Prostate gland (tissue), 2 donors: ENCODE data around the gene PDE6A. TPM values are rescaled to one million over a fixed set of nuclear protein-coding genes. Genes with fewer than 3 reads are reported as not detected.
A peak's percentile ranks its signal among the peaks of the same experiment; 100 is the strongest.

Source experiments
- DNase-seq: peaks from one replicate; pipeline ENCODE4 v3.0.0-alpha.2; 2019; ENCODE audit warnings: low spot score
- H3K27ac ChIP-seq, 2 donors: fragments of 200-600 bp; sonication (generic); 2 replicates each; pipeline ENCODE4 v1.5.1; 2017 to 2019
- H3K27me3 ChIP-seq: fragments of 200-600 bp; sonication (generic); replicated peaks from 2 replicates; pipeline ENCODE4 v1.5.1; 2019; ENCODE audit not compliant: insufficient read depth
- H3K36me3 ChIP-seq, 2 donors: fragments of 200-600 bp; sonication (generic); 1 replicate in 1 of 2; 2 replicates in 1 of 2; pipeline versions ENCODE4 v1.5.1 to v1.8.1; 2017 to 2019
- H3K4me1 ChIP-seq: fragments of 200-600 bp; sonication (generic); replicated peaks from 2 replicates; pipeline ENCODE4 v1.5.1; 2019
- H3K4me3 ChIP-seq, 2 donors: fragments of 200-600 bp; sonication (generic); 2 replicates each; pipeline ENCODE4 v1.5.1; 2017 to 2019
- H3K9me3 ChIP-seq: fragments of 200-600 bp; sonication (generic); 2 replicates; pipeline ENCODE4 v1.5.1; 2017
- CTCF ChIP-seq, 4 experiments: fragments of 200-600 bp in 2 of 4; fragments of 450-650 bp in 2 of 4; sonication (generic) in 2 of 4; IDR thresholded peaks; 1 replicate in 3 of 4; 2 replicates in 1 of 4; pipeline ENCODE4 v1.5.1; 2016 to 2019; ENCODE audit warnings: antibody characterized with exemption in 4 of 4, mild to moderate bottlenecking in 2 of 4, moderate library complexity in 2 of 4
- POLR2A ChIP-seq: fragments of 450-650 bp; IDR thresholded peaks from one replicate; pipeline ENCODE4 v1.6.1; 2016; ENCODE audit warnings: antibody characterized with exemption, mild to moderate bottlenecking
- POLR2AphosphoS5 ChIP-seq: sonication (generic); formaldehyde crosslinking; IDR thresholded peaks from one replicate; pipeline ENCODE4 v1.6.1; 2017; ENCODE audit warnings: antibody characterized with exemption
- WGBS: methylation state at CpG from one replicate; pipeline ENCODE4 v1.1.5; 2018; 5-methylcytosine and 5-hydroxymethylcytosine counted together
- intact Hi-C: fragments of 100-400 bp; cut with DNase I; formaldehyde crosslinking; loops from one replicate; pipeline ENCODE4 v1.14.2; 2022
- total RNA-seq, 2 donors: library from RNA; depleted of rRNA; stranded (reverse); fragments of >200 nt; gene quantifications; one replicate each; pipeline ENCODE4 v1.1.0, GENCODE V29; 2016

Gene PDE6A
- total RNA-seq, 2 donors from 2014 or later, result 0.91 TPM; not detected in 1

- H3K27ac ChIP-seq, result no peak overlapping the region
- intact Hi-C loops, result loop anchor here (2.0 to 5.0 kb wide), 2 partner anchors 110 to 216 kb away; partner anchors contain the start of gene SLC26A2
Measured at GRCh38 chr5:149852641-149853330, 91.8 kb downstream of the PDE6A start.

GRCh38 chr5:149851211-149851610 is 93.4 kb downstream of the PDE6A start:
- intact Hi-C loops, result loop anchor here (5.0 kb wide), 1 partner anchor 111 kb away; the partner anchor contains the start of gene SLC26A2
- no peak for DNase-seq
- H3K36me3 ChIP-seq, result no peaks in the 10 kb centered on the region

More at GRCh38 chr5:149852641-149853330, 91.8 kb downstream of the PDE6A start:
- H3K4me1 ChIP-seq, result peaks cover 5% of the 10 kb centered on the region
- no peaks in the 10 kb centered on the region for H3K36me3 ChIP-seq
- no peaks in the 10 kb centered on the region for H3K9me3 ChIP-seq
- peak; percentile 52 to 83 (median 71) for TF ChIP-seq CTCF (IDR thresholded peaks at IDR 0.05)
- TF ChIP-seq POLR2A, result no peak
- peak; percentile 21 for TF ChIP-seq POLR2AphosphoS5
- 49% methylated on average over 12 of the region's 12 CpGs for WGBS
- no peak overlapping the region for H3K4me3 ChIP-seq
- DNase-seq, result peak; percentile 70
- no peaks in the 10 kb centered on the region for H3K27me3 ChIP-seq

GRCh38 chr5:149849966-149850910 is 94.4 kb downstream of the PDE6A start:
- Histone ChIP-seq H3K27ac (no peak overlapping the region), H3K4me3 (no peak overlapping the region), H3K4me1 (no peaks in the 10 kb centered on the region), H3K9me3 (no peaks in the 10 kb centered on the region), H3K27me3 (no peaks in the 10 kb centered on the region), H3K36me3 (no peaks in the 10 kb centered on the region)
- TF ChIP-seq CTCF (IDR thresholded peaks at IDR 0.05), result no peak
- 91% methylated on average over 20 of the region's 20 CpGs for WGBS
- intact Hi-C loops, result loop anchor here (5.0 kb wide), 1 partner anchor 112 kb away; the partner anchor contains the start of gene SLC26A2
- DNase-seq, result no peak

More at GRCh38 chr5:149851211-149851610, 93.4 kb downstream of the PDE6A start:
- H3K4me1 ChIP-seq, result no peaks in the 10 kb centered on the region
- no peaks in the 10 kb centered on the region for H3K27me3 ChIP-seq
- H3K4me3 ChIP-seq, result no peak overlapping the region
- no peak overlapping the region for H3K27ac ChIP-seq
- no peak for TF ChIP-seq CTCF (IDR thresholded peaks at IDR 0.05)
- no peak for TF ChIP-seq POLR2AphosphoS5
- no peak for TF ChIP-seq POLR2A
- no peaks in the 10 kb centered on the region for H3K9me3 ChIP-seq

GRCh38 chr5:149849280-149849965 is 95.2 kb downstream of the PDE6A start:
- DNase-seq, result no peak
- intact Hi-C loops, result no loop called here
- TF ChIP-seq POLR2A (no peak), CTCF (IDR thresholded peaks at IDR 0.05) (no peak), POLR2AphosphoS5 (no peak)

More at GRCh38 chr5:149849280-149849965, 95.2 kb downstream of the PDE6A start:
- H3K4me3 ChIP-seq, result no peak overlapping the region
- no peaks in the 10 kb centered on the region for H3K36me3 ChIP-seq
- no peaks in the 10 kb centered on the region for H3K27me3 ChIP-seq
- H3K9me3 ChIP-seq, result no peaks in the 10 kb centered on the region
- no peaks in the 10 kb centered on the region for H3K4me1 ChIP-seq
- WGBS, result 96% methylated on average over 8 of the region's 8 CpGs
- H3K27ac ChIP-seq, result no peak overlapping the region
